Stimulated activated CD8-positive, alpha-beta memory T cell treated with anti-CD3 and anti-CD28 coated beads, Interleukin-4, amount 100 ng/mL, for 48 hours (primary cell): ENCODE data around the gene ST6GALNAC3.
"Not testable (repeated sequence)": the region's sequence is repeated elsewhere in the genome, so short reads cannot be mapped to it uniquely, and the experiment has no call there.

Experiments used
- DNase-seq: peaks from one replicate; pipeline ENCODE4 v3.0.0-alpha.2; 2020

ST6GALNAC3 gene

DNA sequence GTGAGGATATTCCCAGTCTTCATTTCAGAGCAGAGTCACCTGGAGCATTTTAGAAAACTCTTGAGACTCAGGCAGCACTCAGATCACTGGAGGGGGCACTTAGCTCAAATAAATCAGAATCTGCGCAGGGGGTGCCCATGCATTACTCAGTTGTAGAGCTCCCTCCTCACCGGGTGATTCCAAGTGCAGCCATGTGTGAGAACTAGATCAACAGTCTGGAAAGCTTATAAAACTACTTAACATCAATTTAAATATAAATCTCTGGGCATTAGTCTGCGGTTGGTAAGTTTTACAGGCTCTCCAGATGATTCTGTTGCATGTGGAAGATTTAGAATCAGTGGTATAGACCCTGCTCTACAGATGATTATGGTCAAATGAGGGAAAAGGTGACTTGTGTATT lies 128.6 kb downstream of the ST6GALNAC3 start:
- no peak for DNase-seq

DNA sequence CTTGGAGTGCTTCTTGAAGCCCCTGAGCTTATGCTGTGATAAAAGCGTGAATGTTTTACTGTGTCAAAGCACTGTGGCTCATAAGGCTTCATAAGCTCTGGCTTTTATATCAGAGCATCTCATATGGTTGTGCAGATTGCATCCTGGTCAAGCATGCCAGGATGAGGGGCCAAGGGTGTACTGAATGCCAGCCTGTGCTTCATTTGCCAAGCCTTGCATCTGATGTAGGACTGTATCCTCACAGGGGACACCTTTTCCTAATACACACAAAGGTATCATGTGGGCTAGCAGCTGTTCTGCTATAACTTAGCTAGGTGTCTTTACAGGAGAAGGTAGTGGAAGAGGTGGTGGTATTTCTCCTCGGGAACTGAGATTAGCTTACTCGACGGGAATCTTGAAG lies 134.7 kb downstream of the ST6GALNAC3 start:
- DNase-seq, result no peak

DNA sequence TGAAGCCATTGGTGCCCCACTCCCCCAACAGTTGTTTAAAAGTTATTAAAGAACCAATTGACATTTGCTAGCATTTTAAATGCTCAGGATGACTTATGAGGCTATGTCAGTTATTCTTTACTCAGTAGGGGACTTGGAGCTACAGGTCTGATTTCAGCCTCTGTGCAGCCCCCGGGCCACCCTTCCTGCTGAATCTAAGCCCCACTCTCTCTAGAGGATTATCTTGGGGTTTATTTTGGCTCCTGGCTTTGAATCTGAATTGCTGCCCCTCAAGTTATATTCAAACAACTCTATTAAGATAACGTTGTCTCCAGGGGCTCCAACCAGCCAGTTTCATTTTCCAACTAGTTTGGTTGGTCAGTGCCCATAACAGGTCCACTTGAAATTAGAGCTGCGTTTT lies 135.1 kb downstream of the ST6GALNAC3 start:
- DNase-seq, result no peak

DNA sequence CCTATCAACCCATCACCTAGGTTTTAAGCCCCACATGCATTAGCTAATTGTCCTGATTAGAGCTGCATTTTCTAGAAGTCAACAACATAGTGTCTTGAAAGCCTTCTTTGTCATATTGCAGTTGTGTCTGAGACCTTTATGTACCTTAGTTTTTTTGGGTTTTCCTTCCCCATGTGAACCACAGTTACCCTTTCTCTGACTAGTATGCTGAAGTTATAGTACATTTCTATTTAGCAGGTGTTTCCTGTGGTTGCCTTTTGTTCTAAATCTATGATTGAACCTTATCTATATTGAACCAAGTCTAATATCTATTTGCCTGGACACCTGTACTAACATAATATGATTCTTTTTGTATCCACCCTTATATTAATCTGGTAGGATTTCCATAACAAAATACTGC lies 135.6 kb downstream of the ST6GALNAC3 start:
- no peak for DNase-seq

DNA sequence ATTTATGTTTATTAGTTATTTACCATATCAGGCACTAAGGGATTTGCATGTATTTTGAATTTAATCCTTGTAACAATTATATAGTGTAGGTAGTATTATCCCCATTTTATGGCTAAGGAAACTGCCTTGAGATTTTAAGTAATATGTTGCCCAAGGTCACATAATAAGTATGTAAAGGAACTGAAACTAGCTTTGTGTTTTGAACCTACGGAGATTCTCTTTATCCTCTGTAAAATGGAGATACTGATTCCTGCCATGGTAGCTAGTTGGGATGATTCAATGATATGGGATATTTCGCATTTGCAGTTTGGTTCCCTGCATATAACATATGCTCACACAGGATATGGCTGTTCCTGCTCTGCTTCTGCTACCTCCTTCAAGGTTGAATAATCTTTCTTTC lies 144.3 kb downstream of the ST6GALNAC3 start:
- no peak for DNase-seq

DNA sequence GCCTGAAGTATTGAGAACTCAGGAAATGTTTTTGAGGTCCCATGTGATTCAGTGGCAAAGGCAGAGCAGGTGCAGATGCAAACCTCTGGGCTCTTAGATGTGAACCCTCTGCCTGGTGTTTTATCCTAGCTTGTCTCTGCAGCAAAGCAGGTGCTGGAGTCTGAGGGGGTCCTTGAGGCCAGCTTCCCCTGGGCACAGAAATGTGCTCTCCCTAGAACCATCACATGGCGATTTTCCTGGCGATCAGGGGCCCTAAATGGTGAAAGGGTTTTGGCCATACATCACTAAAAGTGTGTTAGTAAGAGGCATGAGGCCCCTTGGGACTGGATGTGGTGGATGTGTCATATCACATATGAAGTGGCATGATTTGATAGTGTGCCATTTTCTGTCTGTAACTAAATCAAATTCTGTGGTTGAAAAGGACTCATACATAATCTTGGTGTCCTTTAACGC lies 144.8 kb downstream of the ST6GALNAC3 start:
- no peak for DNase-seq

DNA sequence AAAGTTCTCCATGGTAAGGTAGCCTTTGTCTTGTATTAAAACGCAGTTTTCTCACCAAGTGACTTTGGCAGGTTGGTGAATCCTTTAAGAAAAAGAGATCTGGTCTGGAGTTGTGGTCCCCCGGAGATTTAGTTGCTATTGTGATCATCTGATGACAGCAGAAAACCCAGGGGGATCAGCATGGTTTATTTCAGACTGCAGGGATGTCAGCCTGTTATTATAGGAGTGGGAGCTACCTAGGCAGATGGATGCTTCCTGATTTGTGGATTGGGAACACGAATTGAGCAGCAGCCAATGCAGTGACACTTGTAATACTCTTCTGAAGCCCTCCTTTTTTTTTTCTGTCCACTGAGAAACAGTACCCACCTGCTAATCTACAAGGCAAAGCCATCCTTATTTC lies 150.2 kb downstream of the ST6GALNAC3 start:
- DNase-seq, result no peak

DNA sequence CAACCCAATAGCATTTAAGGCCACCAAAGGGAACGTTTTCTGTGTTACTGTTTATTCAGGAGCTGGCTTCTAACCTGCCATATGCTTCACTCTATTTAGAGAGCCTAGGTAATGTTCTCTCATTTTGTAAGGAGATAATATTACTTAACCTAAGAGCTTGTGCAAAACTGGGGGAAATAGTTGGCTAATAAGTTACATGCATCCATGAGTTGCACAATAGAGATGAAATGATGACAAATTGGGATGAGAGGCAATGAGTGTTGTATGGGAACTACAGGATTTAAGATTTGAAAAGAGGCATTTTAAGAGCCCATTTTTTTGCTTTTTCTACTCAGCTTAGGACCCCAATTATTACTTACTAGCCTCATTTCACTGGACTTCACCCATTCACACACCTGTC lies 151.0 kb downstream of the ST6GALNAC3 start:
- no peak for DNase-seq

DNA sequence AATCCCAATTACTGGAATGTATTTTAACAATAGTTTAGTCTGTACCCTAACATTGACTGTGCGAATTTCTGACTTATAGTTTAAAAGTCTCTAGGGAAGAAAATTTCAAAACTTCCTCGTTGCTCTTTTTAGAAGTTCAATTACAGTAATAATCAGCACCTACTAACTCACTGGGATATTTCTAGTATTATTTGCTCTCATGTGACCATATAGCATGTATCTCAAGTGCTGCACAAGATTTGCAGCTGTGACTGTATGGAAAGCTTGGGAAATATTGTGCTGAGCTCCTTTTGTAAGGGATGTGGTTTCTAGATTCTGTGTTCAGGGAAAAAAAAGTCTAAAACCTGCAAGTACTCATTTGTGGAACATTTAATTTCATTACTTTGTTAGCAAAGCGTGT lies 153.1 kb downstream of the ST6GALNAC3 start:
- no peak for DNase-seq

DNA sequence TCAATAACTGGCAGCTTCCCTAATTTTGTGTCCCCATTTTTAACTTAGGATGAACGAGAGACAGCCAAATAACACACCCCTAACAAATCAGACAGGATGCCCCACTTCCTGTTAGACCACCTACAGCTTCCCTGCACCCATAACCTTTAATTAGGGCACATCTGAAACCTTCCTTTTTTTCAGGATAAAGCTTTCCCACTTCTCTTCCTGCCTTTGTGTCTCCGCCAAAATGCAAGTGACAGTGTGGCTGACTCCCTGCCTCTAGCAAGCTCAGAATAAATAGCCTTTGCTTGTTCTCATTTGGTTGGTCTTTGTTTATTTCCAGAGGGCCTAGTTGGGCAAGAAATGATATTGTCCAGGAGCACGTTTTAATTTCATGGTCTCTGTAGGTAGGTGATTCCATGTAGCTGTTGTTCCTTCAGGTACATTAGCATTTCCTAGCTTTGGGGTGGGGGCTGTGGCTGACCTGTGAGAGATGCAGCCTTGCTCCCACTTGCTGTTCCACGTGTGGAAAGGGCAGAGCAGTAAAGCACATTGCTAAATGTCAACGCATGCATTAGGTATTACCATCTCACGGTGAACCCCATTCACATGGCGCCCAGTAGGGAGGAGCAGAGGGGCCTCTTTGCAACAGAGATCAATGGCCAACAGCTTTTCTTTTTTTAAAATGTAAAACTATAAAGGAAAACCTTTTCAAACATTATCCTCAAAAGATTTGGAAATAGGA lies 154.9 kb downstream of the ST6GALNAC3 start:
- DNase-seq, result no peak

DNA sequence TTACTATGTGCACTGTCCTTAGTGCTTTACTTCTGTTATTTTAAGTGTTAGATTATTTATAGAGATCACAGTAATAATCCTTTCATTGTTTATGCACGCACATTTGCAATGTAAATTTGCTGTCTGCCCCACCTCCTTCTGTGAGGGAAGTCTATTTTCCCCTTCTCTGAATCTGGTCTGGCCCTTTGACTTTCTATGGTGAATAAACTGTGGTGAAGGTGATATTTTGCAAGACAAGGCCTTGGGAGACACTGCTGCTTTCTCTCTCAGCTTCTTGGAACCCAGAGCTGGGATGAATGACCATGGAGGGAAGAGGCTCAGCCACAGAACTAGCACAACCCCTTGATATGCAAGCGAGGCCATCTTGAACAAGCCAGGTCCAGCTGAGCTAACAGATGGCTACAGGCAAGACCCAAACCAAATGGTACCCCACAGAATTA lies 156.3 kb downstream of the ST6GALNAC3 start:
- DNase-seq, result no peak

DNA sequence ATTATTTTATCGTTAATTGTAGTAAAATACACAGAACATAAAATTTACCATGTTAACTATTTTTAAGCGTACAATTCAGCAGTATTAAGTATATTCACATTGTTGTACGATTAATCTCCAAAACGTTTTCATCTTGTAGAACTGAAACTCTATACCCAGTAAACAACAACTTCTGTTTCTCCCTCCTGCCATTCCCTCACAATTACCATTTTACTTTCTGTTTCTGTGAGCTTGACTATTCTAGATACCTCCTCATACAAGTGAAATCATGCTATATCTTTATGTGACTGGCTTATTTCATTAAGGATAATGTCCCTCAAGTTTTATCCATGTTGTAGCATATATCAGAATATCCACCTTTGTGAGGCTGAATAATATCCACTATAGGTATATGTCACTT lies 156.8 kb downstream of the ST6GALNAC3 start:
- DNase-seq, result no peak

DNA sequence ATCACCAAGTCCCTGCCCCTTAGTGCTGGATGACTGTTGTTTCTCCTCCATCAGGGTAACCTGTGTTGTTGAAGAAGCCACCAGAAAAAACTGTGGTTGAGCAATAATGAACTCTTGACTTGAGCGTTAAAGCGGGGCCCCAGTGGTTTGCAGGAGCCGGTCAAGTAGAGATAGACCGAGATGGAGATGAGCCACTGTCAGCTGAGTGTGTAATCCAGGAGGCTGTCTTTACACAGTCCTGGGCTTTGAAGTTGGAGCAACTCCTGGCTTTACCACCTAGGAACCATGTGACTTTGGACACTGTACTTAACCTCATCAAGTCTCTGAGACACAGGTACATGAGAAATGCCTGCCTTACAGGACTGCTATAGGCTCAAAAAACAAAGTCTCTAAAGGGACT lies 158.1 kb downstream of the ST6GALNAC3 start:
- DNase-seq, result no peak

DNA sequence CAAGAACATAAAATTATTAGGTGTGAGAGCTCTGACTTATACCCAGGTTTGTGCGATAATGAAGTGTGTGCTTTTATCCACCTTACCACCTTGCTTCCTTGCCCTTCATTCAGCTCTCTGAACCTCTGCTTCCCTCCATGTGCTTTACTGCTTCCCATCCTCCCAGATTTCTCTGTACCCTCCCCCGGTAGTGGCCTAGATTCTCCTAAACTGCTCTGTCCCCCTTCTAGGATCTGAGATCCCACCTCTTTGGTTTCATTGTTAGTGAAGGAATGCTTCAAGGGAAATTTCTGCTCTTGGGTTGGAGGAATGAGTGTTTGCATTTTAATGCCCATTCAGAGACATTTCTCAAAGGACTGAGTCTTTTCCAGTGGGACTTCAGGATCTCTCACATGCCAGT lies 159.5 kb downstream of the ST6GALNAC3 start:
- DNase-seq, result no peak

DNA sequence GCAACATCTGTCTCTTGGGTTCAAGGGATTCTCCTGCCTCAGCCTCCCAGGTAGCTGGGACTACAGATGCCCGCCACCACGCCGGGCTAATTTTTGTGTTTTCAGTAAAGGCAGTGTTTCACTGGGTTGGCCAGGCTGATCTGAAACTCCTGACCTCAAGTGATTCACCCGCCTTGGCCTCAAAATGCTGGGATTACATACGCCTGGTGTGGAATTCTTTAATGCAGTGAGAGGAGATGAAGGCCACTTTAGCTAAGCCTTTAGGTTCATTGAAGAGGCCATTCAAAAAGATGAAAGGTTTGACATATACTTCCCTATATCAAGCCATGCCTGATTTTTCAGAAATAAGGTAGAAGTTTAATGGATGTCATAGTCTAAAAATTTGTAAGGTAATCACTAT lies 162.7 kb downstream of the ST6GALNAC3 start:
- no peak for DNase-seq

DNA sequence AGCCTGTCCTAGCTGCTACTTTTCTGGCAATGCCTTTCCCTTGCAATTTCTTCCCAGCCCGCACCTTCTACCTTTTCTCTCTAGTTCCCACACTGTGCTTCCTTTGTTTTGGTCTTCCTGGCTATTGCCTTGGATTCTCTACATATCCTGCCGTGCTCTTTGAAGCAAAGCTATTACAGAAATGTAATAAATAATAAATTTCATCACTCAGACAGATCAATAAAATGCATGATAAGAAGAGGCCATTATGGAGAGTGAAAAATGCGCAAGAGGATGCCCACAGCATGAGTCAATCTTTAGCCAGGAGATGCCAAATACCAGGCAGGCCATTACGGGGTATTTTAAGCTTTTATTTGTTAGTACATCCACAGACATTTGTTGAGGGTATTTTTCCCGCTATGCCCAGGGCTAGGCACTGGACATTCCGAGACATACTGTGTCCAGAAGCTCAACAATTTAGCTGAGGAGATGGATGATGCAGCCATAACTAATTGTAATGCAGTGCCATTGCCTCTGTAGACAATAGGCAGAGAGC lies 163.6 kb downstream of the ST6GALNAC3 start:
- DNase-seq, result no peak

DNA sequence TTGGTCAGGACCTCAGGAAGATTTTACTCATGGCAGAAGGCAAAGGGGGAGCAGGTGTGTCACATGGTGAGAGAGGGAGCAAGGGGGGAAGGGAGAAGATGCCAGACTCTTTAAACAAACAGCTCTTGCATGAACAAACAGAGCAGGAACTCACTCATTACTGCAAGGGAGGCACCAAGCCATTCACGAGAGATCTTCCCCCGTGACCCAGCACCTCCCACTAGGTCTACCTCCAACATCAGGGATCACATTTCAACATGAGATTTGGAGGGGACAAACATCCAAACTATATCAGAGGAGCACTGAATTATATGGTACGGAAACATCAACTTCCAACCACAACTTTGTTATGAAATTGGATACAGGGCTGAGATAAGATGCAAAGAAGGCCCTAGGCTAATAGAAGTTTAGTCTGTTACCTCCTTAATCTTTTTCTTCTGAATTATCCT lies 164.9 kb downstream of the ST6GALNAC3 start:
- DNase-seq, result no peak

DNA sequence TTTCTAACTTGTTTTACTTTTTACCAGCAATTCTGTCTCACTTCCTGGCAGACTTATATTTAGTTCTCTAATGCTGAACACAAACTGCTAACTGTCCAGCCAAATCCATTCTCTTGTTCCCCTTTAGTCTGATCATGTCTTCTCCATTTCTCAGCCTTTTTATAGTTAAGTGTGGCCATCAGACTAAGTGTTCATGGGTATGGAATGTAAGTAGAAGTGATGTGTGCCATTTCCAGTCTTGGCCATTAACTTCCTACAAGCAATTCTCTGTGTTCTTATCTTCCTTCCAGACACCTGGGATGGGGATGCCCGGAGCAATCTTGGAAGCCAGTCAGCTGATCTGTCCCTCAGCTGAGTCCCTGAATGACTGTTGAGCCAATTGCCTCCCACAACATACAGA lies 165.8 kb downstream of the ST6GALNAC3 start:
- no peak for DNase-seq

DNA sequence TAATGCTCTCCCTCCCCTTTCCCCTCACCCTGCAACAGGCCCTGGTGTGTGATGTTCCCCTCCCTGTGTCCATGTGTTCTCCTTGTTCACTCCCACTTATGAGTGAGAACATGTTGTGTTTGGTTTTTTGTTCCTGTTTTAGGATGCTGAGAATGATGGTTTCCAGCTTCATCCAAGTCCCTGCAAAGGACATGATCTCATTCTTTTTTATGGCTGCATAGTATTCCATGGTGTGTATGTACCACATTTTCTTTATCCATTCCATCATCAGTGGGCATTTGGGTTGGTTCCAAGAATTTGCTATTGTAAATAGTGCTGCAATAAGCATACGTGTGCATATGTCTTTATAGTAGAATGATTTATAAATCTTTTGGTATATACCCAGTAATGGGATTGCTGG lies 168.0 kb downstream of the ST6GALNAC3 start:
- DNase-seq, result not testable (repeated sequence)

DNA sequence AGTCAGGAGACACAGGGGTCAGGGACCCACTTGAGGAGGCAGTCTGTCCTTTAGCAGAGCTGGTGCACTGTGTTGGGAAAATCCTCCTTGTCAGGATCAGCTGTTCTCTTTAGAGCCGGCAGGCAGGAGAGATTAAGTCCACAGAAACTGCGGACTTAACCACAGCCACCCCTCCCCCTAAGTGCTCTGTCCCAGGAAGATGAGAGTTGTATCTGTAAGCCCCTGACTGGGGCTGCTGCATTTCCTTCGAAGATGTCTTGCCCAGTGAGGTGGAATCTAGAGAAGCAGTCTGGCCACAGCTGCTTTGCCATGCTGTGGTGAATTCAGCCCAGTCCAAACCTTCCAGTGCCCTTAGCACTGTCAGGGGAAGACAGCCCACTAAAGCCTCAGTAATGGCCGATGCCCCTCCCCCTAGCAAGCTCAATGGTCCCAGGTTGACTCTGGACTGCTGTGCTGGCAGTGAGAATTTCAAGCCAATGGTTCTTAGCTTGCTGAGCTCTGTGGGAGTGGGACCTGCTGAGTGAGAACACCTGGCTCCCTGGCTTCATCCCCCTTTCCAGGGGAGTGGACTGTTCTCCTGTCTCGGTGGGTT lies 172.8 kb downstream of the ST6GALNAC3 start:
- DNase-seq, result no peak

DNA sequence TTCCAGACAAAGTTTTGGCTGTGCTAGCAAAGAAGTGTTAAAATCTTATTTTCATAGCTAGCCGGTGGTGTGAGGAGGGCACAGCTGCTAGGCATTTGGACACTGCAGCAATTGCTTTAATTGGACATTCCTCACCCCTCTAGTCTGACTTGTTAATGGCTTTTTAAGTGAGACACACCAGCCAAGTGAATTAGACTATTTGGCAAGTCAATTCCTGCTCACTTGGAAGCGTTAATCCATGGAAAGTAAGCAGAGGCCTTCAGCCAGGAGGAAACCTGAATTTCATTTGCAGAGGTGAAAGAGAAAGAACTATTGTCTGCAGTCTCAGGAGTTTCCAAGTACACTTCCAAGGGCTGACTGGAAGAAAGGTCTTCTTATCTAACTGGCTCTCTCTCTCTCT lies 175.7 kb downstream of the ST6GALNAC3 start:
- no peak for DNase-seq

DNA sequence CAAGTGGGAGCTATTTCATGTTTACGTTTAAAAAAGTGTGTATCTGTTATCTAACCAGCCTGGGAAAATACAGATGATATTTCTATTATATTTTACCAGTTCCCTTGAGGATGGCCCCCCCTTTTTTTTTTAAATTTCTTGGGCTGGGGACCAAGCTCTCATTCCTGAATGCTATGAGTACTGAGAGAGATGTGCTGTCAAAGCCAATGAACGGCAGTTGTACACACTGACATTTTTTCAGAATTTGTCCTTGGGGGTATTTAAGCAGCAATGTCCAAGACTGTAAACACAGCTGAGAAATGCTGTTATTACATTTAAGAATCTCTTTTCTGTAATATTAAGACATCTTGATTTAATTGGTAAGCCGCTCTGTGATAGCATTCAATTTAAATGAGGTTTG lies 177.9 kb downstream of the ST6GALNAC3 start:
- DNase-seq, result no peak

DNA sequence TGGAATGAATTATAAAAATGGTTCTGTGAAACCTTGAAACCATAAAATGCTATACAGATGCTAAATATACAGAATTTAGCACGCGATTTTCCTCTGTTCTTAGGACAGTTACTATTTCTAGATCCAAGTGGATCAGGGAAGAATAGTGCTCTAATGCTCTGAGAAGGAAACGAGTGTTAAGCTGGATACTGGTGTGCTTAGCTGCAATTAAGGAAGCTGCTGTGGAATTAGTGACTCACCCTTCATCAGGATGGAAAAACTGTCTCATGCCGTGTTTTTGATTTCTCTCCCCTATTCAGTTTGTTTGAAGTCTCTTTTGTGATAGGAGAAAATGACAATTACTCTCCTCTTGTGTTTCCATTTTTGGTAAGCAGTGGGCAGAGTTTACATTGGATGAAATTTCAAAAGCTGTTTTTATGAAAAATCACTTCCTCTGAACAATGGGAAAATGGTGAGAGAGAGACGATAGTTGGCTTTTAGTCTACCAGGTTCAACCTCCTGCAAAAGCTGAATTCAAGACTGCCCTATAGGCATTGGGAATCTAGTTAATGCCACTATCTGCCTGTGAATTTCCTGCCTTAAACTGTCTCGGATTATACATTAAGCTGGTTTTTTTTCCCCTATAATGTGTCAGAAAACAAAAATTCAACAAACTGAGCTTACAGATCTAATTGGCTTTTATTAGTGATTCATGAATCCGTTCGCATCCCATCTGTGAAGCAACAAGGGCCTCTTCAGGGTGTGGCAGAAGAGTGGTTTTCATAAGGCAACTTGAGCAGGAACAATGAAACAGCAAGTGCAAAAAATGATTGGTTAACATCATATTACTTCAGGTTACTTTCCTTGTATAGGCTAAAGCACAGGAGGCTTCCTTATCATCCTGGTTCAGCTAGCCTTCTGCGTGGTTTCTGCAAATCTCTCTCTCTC lies 179.8 kb downstream of the ST6GALNAC3 start:
- DNase-seq, result no peak
